Cardiac fibroblast (primary cell): ENCODE results near the gene RNU5B-1.

Source experiments
- DNase-seq, 2 donors: peaks; one replicate each; pipeline versions ENCODE4 v3.0.0 to v3.0.0-alpha.2; 2010; ENCODE audit warnings: low read depth in 2 of 2
- H3K4me3 ChIP-seq, 2 donors: replicated peaks in 1 of 2; 1 replicate in 1 of 2; 2 replicates in 1 of 2; pipeline ENCODE4 v1.5.1; 2011; ENCODE audit warnings: low read depth in 2 of 2, low read length in 2 of 2, mild to moderate bottlenecking in 2 of 2, moderate library complexity in 1 of 2
- CTCF ChIP-seq: IDR thresholded peaks from one replicate; pipeline ENCODE4 v1.5.1; 2011; ENCODE audit warnings: low read depth, mild to moderate bottlenecking, low read length, inconsistent platforms

Gene RNU5B-1

GRCh38 chr15:65287520-65287855 lies 17.0 kb upstream of the RNU5B-1 start:
- no peak for DNase-seq
- no peak for TF ChIP-seq CTCF
- no peak overlapping the region for H3K4me3 ChIP-seq

GRCh38 chr15:65289261-65289854 lies 15.1 kb upstream of the RNU5B-1 start:
- no peak overlapping the region for H3K4me3 ChIP-seq
- DNase-seq: no peak
- no peak for TF ChIP-seq CTCF

- H3K4me3 ChIP-seq: no peak overlapping the region
- no peak for DNase-seq
- TF ChIP-seq CTCF: no peak
These were observed 14.2 kb upstream of the RNU5B-1 start for GRCh38 chr15:65290228-65290627.

- TF ChIP-seq CTCF: no peak
- H3K4me3 ChIP-seq: no peak overlapping the region
- DNase-seq: no peak
These were observed 11.4 kb upstream of the RNU5B-1 start for GRCh38 chr15:65292938-65293518.

GRCh38 chr15:65298731-65299130 lies 5.7 kb upstream of the RNU5B-1 start:
- TF ChIP-seq CTCF: no peak
- H3K4me3 ChIP-seq: no peak overlapping the region
- no peak for DNase-seq

- DNase-seq: no peak
- H3K4me3 ChIP-seq: no peak overlapping the region
- no peak for TF ChIP-seq CTCF
These were observed 3.5 kb upstream of the RNU5B-1 start for GRCh38 chr15:65300924-65301441.

GRCh38 chr15:65302061-65302460 lies 2.4 kb upstream of the RNU5B-1 start:
- no peak for DNase-seq
- H3K4me3 ChIP-seq: no peak overlapping the region
- TF ChIP-seq CTCF: no peak
